ENCODE data around the gene SBF1.
"Not testable (repeated sequence)": the region's sequence is repeated elsewhere in the genome, so short reads cannot be mapped to it uniquely, and the experiment has no call there.

SBF1 gene

GRCh38 chr22:50425179-50425916, 49.5 kb downstream of the SBF1 start:
- no peak for DNase-seq (ENCODE audit: low spot score)

DNA sequence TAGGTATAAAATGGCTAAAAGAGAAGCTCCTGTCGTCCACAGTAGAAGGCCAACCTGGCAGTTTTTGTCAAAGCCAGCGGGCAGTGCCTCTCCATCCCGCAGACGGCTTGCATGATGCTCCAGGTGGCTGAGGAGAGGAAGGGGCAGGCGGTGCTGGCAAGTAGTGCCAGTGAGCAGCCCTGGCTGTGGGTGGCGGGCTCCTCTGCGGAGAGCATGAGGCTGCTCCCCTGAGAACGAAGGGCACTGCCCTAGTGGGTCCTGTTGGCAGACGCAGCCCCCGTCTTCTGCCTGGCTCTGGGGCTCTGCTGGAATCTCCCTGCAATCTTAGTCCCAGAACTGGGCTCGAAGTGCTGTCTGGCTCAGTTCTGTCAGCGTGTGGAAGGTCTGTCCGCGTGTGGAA, 50.9 kb downstream of the SBF1 start:
- DNase-seq (ENCODE audit: low spot score): no peak

DNA sequence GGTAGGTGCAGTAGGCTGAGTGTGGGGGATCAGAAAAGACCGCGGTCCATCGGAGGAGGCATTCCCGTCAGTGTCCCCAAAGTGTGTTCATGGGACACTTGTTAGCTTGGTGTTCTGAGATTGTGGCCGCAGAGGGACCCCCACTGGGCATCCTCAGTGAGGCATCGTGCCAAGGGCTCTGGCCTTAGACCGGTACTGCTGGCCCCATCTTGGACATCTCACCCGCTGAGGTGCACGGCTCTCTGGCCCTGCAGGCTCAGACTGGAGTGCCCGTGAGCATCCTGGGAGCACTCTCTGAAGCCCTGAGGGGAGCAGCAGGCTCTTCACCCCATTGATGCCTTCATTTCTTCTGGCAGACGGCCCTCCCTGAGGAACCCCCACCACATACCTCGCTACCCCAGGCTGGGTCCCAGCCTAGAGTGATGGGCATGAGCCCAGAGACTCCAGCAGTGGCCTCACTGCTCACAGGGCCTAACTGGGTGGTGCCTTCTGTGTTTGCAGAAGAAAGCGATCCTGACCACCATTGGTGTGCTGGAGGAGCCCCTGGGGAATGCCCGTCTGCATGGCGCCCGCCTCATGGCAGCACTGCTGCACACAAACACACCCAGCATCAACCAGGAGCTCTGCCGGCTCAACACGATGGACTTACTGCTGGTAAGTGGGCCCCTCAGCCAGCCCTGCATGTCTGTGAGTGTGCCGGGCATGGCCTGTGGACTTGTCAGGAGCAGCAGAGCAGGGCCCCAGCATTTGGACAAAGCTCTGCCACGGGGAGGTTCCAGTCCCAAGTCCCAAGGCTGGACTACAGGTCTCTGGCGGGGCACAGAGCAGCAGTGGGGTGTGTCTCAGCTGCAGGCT, 51.6 kb downstream of the SBF1 start:
- DNase-seq (ENCODE audit: low spot score): no peak

DNA sequence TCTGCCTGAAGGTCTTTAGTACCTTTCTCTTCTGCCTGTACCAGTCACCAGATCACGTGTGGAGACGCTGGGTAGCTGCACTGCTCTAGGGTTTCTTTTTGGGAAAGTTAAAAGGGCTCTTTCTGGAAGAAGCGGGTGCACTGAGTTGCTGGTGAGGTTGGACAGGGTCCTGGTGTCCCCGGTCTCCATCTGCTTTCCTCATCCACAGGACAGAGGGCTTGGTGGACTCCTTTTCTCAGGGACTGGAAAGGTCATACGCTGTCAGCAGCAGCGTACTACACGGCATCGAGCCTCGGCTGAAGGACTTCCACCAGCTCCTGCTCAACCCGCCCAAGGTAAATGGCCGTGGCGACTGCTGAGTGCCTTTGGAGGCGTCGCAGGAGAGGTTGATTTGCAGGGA, 52.8 kb downstream of the SBF1 start:
- DNase-seq (ENCODE audit: low spot score): no peak

DNA sequence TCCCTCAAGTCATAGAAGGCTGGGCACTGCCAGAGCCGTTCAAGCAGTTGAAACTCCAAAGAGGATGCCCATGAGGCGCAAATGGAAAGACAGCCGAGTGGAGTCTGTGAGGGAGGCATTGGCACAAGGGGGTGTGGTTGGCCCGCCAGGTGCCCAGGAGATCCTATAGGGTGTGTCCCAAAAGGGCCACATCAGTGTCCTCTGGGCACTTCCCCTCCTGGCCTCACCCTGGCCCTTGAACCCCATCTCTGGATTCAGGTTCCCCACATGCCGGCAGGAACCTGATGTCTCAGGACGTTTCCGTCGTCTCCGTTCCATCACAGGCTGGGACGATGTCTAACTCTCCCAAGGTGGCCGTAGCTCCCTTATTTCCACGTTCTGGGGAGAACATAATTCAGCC, 54.3 kb downstream of the SBF1 start:
- DNase-seq (ENCODE audit: low spot score): no peak

- no peak for DNase-seq (ENCODE audit: low spot score)
Observed at GRCh38 chr22:50420015-50420414, 54.8 kb downstream of the SBF1 start.

- no peak for DNase-seq (ENCODE audit: low spot score)
Observed at GRCh38 chr22:50419116-50419515, 55.7 kb downstream of the SBF1 start.

GRCh38 chr22:50418624-50419023, 56.2 kb downstream of the SBF1 start:
- DNase-seq (ENCODE audit: low spot score): no peak

GRCh38 chr22:50417411-50418210, 57.2 kb downstream of the SBF1 start:
- no peak for DNase-seq (ENCODE audit: low spot score)

GRCh38 chr22:50416996-50417395, 57.8 kb downstream of the SBF1 start:
- no peak for DNase-seq (ENCODE audit: low spot score)

DNA sequence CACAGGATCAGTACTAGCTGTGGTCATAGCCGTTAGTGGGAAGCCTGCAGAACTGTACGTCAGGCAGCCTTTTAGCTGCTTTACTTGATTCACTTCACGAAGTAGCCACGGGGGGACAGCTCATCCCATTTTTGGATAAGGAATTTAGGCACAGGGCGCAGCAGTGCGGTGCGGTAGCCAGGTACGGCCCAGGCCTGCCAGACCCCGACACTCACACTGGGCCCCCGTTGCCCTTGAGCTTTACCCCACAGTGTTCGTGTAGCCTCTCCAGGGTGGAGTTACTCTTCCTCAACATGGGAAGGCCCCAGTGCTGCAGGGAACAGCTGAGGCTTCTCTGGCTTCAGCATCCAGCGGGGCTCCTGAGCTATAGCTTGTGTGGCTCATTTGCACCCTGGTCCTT, 59.4 kb downstream of the SBF1 start:
- DNase-seq (ENCODE audit: low spot score): no peak

DNA sequence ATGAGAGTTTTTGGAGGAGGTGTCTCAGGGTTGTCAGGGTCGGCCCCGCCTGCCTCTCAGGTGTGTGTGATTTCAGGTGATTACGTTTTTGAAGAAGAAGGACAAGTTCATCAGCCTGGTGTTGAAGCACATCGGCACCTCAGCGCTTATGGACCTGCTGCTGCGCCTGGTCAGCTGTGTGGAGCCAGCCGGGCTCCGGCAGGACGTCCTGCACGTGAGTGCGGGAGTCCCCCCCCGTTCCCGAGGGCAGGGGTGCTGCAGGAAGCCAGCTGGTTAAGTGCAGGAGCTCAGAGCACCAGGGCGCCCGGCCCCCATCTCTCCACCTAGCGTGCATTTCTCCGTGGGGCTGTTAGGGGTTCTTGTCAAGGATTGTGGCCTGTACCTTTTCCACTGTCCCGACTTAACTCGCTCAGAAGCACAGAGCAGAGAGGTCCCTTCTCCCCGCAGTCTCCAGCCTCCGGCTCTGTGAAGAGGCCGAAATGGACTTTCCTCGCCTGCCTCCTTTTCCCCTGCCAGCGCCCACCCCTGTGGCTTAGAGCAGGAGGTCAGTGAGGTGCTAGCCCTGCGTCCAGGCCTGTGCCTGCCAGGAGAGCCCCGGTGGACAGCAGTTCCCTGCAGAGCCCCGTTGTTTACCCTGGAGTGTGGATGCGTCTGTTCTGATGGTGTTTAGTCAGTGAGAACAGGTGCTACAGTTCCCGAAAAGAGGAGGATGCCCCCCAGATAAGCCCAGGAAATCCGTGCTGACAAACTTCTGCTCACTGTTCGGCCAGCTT, 60.2 kb downstream of the SBF1 start:
- no peak for DNase-seq (ENCODE audit: low spot score)

- not testable (repeated sequence) for DNase-seq (ENCODE audit: low spot score)
Observed at GRCh38 chr22:50408954-50409353, 65.9 kb downstream of the SBF1 start.

DNA sequence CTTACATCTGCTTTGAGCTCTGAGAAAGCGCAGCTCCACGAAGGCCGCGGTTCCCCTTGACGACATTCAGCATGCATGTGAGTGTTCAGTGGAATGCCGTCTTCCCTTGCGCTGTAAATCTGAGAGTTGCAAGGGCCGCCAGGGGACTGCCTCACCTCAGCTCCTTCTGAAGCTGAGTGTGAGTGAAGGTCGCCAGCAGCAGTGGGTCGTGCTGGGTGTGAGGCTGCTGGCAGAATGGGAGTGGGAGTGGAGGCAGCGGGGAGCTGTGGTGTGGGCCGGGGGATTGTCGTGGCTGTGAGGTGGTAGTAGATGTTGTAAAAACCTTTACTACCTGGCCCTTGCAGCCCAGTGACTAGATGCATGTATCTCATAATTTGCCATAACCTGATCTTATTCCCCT, 66.5 kb downstream of the SBF1 start:
- DNase-seq (ENCODE audit: low spot score): no peak

DNA sequence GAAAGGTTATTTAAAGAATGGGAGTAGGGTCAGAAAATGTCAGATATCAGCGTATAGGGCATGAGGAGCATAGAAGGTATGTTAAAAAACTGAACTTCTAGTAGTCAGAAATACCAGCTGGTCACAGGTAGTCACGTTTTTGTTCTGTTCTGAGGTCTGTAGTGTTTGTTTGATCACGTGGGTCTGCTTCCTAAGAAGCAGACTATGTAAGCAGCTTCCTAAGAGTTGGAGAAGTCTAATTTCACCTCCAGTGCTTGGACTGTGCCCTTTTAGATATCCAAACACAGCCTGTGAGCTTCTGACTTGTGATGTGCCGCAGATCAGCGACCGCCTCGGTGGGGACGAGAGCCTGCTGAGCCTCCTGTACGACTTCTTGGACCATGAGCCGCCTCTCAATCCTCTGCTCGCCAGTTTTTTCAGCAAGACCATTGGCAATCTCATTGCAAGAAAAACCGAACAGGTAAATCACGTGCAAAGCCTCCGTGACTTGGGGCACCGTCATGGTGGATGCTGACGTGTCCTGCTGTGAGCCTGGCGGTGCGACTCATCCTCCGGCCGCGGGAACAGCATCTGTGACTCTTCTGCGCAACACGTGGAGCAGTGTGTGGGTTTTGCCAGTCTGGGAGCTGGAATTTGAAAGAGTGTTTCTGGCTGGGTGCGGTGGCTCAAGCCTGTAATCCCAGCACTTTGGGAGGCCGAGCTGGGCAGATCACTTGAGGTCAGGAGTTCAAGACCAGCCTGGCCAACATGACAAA, 68.2 kb downstream of the SBF1 start:
- DNase-seq (ENCODE audit: low spot score): no peak

- no peak for DNase-seq (ENCODE audit: low spot score)
Observed at GRCh38 chr22:50403701-50404101, 71.1 kb downstream of the SBF1 start.

DNA sequence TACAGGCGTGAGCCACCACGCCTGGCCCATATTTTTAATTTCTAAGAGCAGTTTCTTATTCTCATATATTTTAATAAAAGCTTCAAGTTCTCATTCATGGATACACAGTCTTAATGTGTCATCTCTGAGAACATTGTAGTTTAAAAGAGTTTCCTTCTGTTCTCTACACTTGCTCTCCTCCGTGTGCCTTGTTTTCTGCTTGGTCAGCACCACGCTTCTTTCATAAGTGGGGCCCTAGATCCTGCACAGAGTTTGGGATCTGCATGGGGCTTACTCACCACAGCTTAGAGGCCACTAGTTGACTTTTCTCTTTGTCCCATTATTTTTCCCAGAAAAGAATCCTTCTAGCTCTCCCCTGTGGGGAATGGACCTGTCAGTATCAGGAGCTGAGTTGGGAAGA, 72.9 kb downstream of the SBF1 start:
- no peak for DNase-seq (ENCODE audit: low spot score)

DNA sequence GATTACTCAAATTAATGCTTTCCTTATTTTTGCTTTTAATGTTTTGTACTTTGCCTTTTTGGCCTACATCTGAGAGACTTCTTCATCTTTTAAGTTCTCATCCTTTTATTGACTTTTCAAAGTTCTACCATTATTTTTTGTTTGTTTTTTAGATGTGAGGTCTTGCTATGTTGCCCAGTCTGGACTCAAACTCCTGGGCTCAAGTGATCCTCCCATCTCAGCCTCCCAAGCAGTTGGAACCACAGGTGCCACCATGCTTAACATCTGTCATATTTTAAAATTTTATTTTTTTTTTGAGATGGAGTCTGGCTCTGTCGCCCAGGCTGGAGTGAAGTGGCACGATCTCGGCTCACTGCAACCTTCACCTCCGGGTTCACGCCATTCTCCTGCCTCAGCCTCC, 73.9 kb downstream of the SBF1 start:
- DNase-seq (ENCODE audit: low spot score): no peak

DNA sequence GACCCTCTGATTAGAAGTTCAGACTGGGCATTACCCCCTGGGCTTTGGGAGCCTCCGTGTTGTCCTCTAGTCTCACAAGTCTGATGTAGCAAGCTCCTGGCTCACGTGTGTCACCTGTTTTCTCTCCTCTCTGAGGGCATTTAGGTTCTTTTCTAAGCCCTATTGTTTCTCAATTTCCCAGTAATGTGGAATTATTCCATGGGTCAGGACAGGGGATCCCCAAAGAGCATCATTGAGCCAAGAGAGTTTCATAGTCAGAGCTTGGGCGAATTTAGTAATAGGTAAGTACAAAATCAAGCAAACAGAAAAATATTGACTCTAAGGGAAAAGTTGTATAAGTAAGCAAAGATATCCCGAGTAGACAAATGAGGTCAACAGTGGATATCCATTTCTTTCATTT, 74.4 kb downstream of the SBF1 start:
- no peak for DNase-seq (ENCODE audit: low spot score)

DNA sequence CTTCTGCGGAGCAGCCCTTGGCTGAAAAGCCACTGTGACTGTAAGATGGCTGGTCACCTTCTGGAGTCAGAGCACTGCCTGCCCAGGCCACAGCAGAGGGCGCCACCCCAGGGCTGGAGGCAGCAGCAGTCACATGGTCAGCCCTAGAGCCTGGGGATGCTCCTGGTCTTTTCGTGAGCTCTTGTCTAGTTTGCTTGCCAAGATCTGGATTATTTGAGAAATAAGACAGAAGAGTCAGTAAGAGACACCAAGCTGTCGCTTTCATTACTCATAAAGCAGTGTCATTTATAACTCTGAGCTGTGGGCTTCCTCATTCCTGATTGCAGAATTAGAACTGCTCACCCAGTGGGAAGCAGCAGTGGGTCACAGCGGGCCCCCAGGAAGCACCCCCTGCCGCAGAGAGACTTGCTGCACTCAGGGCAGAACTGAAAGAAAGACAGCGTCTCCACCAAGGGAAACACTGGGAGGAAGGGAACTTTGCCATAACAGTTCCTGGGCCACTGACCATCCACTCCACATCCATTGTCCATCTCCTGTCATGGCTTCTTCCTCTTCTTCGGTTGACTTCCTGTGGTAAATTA, 75.0 kb downstream of the SBF1 start:
- DNase-seq (ENCODE audit: low spot score): peak; percentile 62

Data from AG08396 (cell line).